Measurements from ENCODE around the gene POPDC3. TPM values are rescaled to one million over a fixed set of nuclear protein-coding genes. Genes with fewer than 3 reads are reported as not detected.

POPDC3 gene
- total RNA-seq, 1 experiment from 2014 or later, result 41.4 TPM

- Histone ChIP-seq H3K9ac (ENCODE audit: low read length) (no peak overlapping the region), H3K27ac (ENCODE audit: low read length) (no peak overlapping the region), H3K4me1 (ENCODE audit: insufficient read depth, low read length) (peaks cover 34% of the 10 kb centered on the region), H3K4me2 (ENCODE audit: low read length) (no peak overlapping the region), H4K20me1 (ENCODE audit: low read length) (no peaks in the 10 kb centered on the region), H2AFZ (ENCODE audit: low read length) (no peak overlapping the region), H3F3A (ENCODE audit: low read length, unreplicated experiment) (peaks cover 13% of the 10 kb centered on the region), H3K79me2 (ENCODE audit: low read length) (no peaks in the 10 kb centered on the region), H3K4me3 (ENCODE audit: low read length) (no peak overlapping the region), H3K27me3 (ENCODE audit: low read length) (no peaks in the 10 kb centered on the region), H3K9me2 (replicated peaks; ENCODE audit: low read length) (no peaks in the 10 kb centered on the region), H3K36me3 (ENCODE audit: low read depth, low read length) (no peaks in the 10 kb centered on the region), H3K9me3 (ENCODE audit: low read length) (no peaks in the 10 kb centered on the region)
- no peak for DNase-seq
- BruUV-seq (replicated peaks), result no TSS peak
- ChIA-PET POLR2A (ENCODE audit: unreplicated experiment) (no interaction called here), CTCF (no interaction called here)
- no peak for TF ChIP-seq CTCF (conservative IDR thresholded peaks at IDR 0.05; ENCODE audit: low read depth, low read length)
- no peak for TF ChIP-seq EZH2phosphoT487 (IDR thresholded peaks at IDR 0.05; ENCODE audit: borderline replicate concordance, low read length)
- no peak for TF ChIP-seq EZH2 (IDR thresholded peaks at IDR 0.05; ENCODE audit: low read length, unreplicated experiment)
- ATAC-seq, result no peak
- intact Hi-C loops (cut with micrococcal nuclease), result no loop called here
Measured at GRCh38 chr6:105214668-105215067, 34.9 kb upstream of the POPDC3 start.

- Histone ChIP-seq H3K4me2 (ENCODE audit: low read length) (no peak overlapping the region), H2AFZ (ENCODE audit: low read length) (no peak overlapping the region), H3K9me3 (ENCODE audit: low read length) (no peaks in the 10 kb centered on the region), H3K4me1 (ENCODE audit: insufficient read depth, low read length) (peaks cover 48% of the 10 kb centered on the region), H4K20me1 (ENCODE audit: low read length) (no peaks in the 10 kb centered on the region), H3K27ac (ENCODE audit: low read length) (no peak overlapping the region), H3K4me3 (ENCODE audit: low read length) (no peak overlapping the region), H3F3A (ENCODE audit: low read length, unreplicated experiment) (peaks cover 13% of the 10 kb centered on the region), H3K36me3 (ENCODE audit: low read depth, low read length) (no peaks in the 10 kb centered on the region), H3K79me2 (ENCODE audit: low read length) (no peaks in the 10 kb centered on the region), H3K9me2 (replicated peaks; ENCODE audit: low read length) (no peaks in the 10 kb centered on the region), H3K9ac (ENCODE audit: low read length) (no peak overlapping the region), H3K27me3 (ENCODE audit: low read length) (no peaks in the 10 kb centered on the region)
- ChIA-PET CTCF (no interaction called here), POLR2A (ENCODE audit: unreplicated experiment) (no interaction called here)
- intact Hi-C loops (cut with micrococcal nuclease), result no loop called here
- DNase-seq, result no peak
- no TSS peak for BruUV-seq (replicated peaks)
- no peak for ATAC-seq
- TF ChIP-seq CTCF (conservative IDR thresholded peaks at IDR 0.05; ENCODE audit: low read depth, low read length), result no peak
- TF ChIP-seq EZH2 (IDR thresholded peaks at IDR 0.05; ENCODE audit: low read length, unreplicated experiment), result no peak
- no peak for TF ChIP-seq EZH2phosphoT487 (IDR thresholded peaks at IDR 0.05; ENCODE audit: borderline replicate concordance, low read length)
Measured at GRCh38 chr6:105213272-105213671, 33.5 kb upstream of the POPDC3 start.

GRCh38 chr6:105212587-105212986, 32.8 kb upstream of the POPDC3 start:
- Histone ChIP-seq H4K20me1 (ENCODE audit: low read length) (no peaks in the 10 kb centered on the region), H3K9ac (ENCODE audit: low read length) (no peak overlapping the region), H3K4me1 (ENCODE audit: insufficient read depth, low read length) (peaks cover 52% of the 10 kb centered on the region), H3K36me3 (ENCODE audit: low read depth, low read length) (no peaks in the 10 kb centered on the region), H3K27ac (ENCODE audit: low read length) (peak overlapping the region; percentile 94), H3F3A (ENCODE audit: low read length, unreplicated experiment) (peaks cover 13% of the 10 kb centered on the region), H2AFZ (ENCODE audit: low read length) (no peak overlapping the region), H3K27me3 (ENCODE audit: low read length) (no peaks in the 10 kb centered on the region), H3K4me2 (ENCODE audit: low read length) (no peak overlapping the region), H3K4me3 (ENCODE audit: low read length) (no peak overlapping the region), H3K9me2 (replicated peaks; ENCODE audit: low read length) (no peaks in the 10 kb centered on the region), H3K9me3 (ENCODE audit: low read length) (no peaks in the 10 kb centered on the region), H3K79me2 (ENCODE audit: low read length) (no peaks in the 10 kb centered on the region)
- no TSS peak for BruUV-seq (replicated peaks)
- TF ChIP-seq EZH2 (IDR thresholded peaks at IDR 0.05; ENCODE audit: low read length, unreplicated experiment), result no peak
- TF ChIP-seq CTCF (conservative IDR thresholded peaks at IDR 0.05; ENCODE audit: low read depth, low read length), result no peak
- no peak for TF ChIP-seq EZH2phosphoT487 (IDR thresholded peaks at IDR 0.05; ENCODE audit: borderline replicate concordance, low read length)
- no peak for ATAC-seq
- DNase-seq, result no peak
- intact Hi-C loops (cut with micrococcal nuclease), result no loop called here
- ChIA-PET CTCF (no interaction called here), POLR2A (ENCODE audit: unreplicated experiment) (no interaction called here)

All from PC-3 (cell line).